ENCODE data around the gene PIK3R6.

PIK3R6 gene

DNA sequence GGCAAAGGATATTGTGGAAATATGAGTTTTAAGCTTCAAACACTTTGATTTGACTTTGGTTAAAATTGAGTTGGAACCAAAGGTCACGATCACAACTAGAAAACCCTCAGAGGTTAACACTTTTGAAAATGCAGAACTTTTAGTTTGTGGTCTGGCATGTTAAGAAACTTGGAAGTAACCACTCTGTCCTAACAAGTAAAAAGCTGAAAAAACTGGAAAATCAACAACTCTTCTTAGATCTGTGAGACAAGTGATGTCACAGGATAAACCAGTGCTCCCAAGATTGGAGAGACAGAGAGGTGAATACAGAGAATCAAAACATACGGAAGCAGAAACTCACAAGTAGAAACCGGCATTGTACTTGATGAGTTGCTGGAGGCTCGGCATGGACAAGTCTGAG, 85.7 kb downstream of the PIK3R6 start:
- in situ Hi-C loops (cut with HindIII; ENCODE audit: low sequenced_read_pairs), result no loop called here
- no peak for DNase-seq (ENCODE audit: low read depth, low spot score)
- TF ChIP-seq, protein P1, sequence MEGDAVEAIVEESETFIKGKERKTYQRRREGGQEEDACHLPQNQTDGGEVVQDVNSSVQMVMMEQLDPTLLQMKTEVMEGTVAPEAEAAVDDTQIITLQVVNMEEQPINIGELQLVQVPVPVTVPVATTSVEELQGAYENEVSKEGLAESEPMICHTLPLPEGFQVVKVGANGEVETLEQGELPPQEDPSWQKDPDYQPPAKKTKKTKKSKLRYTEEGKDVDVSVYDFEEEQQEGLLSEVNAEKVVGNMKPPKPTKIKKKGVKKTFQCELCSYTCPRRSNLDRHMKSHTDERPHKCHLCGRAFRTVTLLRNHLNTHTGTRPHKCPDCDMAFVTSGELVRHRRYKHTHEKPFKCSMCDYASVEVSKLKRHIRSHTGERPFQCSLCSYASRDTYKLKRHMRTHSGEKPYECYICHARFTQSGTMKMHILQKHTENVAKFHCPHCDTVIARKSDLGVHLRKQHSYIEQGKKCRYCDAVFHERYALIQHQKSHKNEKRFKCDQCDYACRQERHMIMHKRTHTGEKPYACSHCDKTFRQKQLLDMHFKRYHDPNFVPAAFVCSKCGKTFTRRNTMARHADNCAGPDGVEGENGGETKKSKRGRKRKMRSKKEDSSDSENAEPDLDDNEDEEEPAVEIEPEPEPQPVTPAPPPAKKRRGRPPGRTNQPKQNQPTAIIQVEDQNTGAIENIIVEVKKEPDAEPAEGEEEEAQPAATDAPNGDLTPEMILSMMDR (IDR thresholded peaks at IDR 0.05; ENCODE audit: low read depth, low read length), result no peak
- H3K4me3 ChIP-seq (ENCODE audit: low read depth, low read length), result no peak overlapping the region

DNA sequence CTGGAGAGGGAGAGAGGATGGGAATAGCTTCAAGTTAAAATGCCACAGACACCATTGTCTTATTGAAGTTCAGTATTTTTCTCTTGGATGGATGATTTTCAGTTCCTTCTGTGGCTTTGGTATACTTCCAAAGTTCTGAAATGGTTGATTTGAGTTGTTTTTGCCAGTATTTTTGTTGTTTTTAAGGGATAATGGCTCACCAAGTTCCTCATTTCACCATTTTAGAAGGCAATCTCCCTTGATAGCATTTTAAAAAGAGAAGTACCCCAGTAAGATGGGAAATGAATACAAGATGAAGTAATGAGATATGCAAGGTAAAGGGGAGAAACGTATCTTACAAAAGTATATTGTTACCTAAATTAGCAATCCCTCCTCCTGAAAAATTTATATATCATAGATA, 90.6 kb downstream of the PIK3R6 start:
- H3K4me3 ChIP-seq (ENCODE audit: low read depth, low read length), result no peak overlapping the region
- no peak for DNase-seq (ENCODE audit: low read depth, low spot score)
- in situ Hi-C loops (cut with HindIII; ENCODE audit: low sequenced_read_pairs), result no loop called here
- TF ChIP-seq, protein P1 (IDR thresholded peaks at IDR 0.05; ENCODE audit: low read depth, low read length), result no peak

- TF ChIP-seq, protein P1 (IDR thresholded peaks at IDR 0.05; ENCODE audit: low read depth, low read length), result no peak
- in situ Hi-C loops (cut with HindIII; ENCODE audit: low sequenced_read_pairs), result no loop called here
- no peak for DNase-seq (ENCODE audit: low read depth, low spot score)
- no peak overlapping the region for H3K4me3 ChIP-seq (ENCODE audit: low read depth, low read length)
Measured at GRCh38 chr17:8776248-8776647, 91.2 kb downstream of the PIK3R6 start.

- TF ChIP-seq, protein P1 (IDR thresholded peaks at IDR 0.05; ENCODE audit: low read depth, low read length), result no peak
- in situ Hi-C loops (cut with HindIII; ENCODE audit: low sequenced_read_pairs), result no loop called here
Measured at GRCh38 chr17:8766731-8767130, 100.7 kb downstream of the PIK3R6 start.

DNA sequence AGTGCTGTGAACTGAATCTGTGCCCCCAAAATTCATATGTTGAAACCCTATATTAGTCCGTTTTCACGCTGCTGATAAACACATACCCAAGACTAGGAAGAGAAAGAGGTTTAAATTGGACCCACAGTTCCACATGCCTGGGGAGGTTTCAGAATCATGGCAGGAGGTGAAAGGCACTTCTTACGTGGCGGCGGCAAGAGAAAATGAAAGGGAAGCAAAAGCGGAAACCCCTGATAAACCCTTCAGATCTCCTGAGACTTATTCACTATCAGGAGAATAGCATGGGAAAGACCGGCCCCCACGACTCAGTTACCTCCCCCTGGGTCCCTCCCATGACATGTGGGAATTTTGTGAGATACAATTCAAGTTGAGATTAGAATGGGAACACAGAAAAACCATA, 105.5 kb downstream of the PIK3R6 start:
- H3K4me3 ChIP-seq (ENCODE audit: low read depth, low read length), result no peak overlapping the region
- in situ Hi-C loops (cut with HindIII; ENCODE audit: low sequenced_read_pairs), result no loop called here
- DNase-seq (ENCODE audit: low read depth, low spot score), result no peak
- TF ChIP-seq, protein P1 (IDR thresholded peaks at IDR 0.05; ENCODE audit: low read depth, low read length), result no peak

More at GRCh38 chr17:8766731-8767130, 100.7 kb downstream of the PIK3R6 start:
- no peak overlapping the region for H3K4me3 ChIP-seq (ENCODE audit: low read depth, low read length)
- no peak for DNase-seq (ENCODE audit: low read depth, low spot score)

- TF ChIP-seq, protein P1 (IDR thresholded peaks at IDR 0.05; ENCODE audit: low read depth, low read length), result no peak
Measured at GRCh38 chr17:8758137-8758596, 109.3 kb downstream of the PIK3R6 start, which contains the start of gene SPDYE4. Gene SPDYE4 (minus strand): TSS chr17:8758546. CDS start chr17:8758382, 164 bp downstream.

GRCh38 chr17:8757189-8757588, 110.3 kb downstream of the PIK3R6 start:
- TF ChIP-seq, protein P1 (IDR thresholded peaks at IDR 0.05; ENCODE audit: low read depth, low read length), result no peak
- DNase-seq (ENCODE audit: low read depth, low spot score), result no peak
- no peak overlapping the region for H3K4me3 ChIP-seq (ENCODE audit: low read depth, low read length)
- in situ Hi-C loops (cut with HindIII; ENCODE audit: low sequenced_read_pairs), result no loop called here

More at GRCh38 chr17:8758137-8758596, 109.3 kb downstream of the PIK3R6 start, which contains the start of gene SPDYE4:
- H3K4me3 ChIP-seq (ENCODE audit: low read depth, low read length), result no peak within 1 kb of the TSS
- in situ Hi-C loops (cut with HindIII; ENCODE audit: low sequenced_read_pairs), result no loop called here
- no peak for DNase-seq (ENCODE audit: low read depth, low spot score)

Measured in astrocyte of the spinal cord (primary cell).